WERI-Rb-1 (cell line): Measurements from ENCODE around the gene KHDRBS2.

ENCODE experiments used
- DNase-seq: peaks from one replicate; pipeline ENCODE4 v3.0.0-alpha.2; 2020
- H3K27ac ChIP-seq: fragments of 250-450 bp; sonication (Bioruptor Pico); 2 replicates; pipeline ENCODE4 v1.5.1; 2020; ENCODE audit warnings: mild to moderate bottlenecking, moderate library complexity
- H3K27me3 ChIP-seq: fragments of 250-450 bp; sonication (Bioruptor Pico); 2 replicates; pipeline ENCODE4 v1.5.1; 2021; ENCODE audit warnings: mild to moderate bottlenecking, low read depth, moderate library complexity; ENCODE audit not compliant: insufficient read depth, severe bottlenecking
- H3K36me3 ChIP-seq: fragments of 250-450 bp; sonication (Bioruptor Pico); 2 replicates; pipeline ENCODE4 v1.5.1; 2020; ENCODE audit warnings: mild to moderate bottlenecking, moderate library complexity
- H3K4me3 ChIP-seq: 2 replicates; pipeline ENCODE4 v1.5.1; 2011; ENCODE audit warnings: low read depth, mild to moderate bottlenecking, control low read depth, low read length
- H3K9me3 ChIP-seq: fragments of 250-450 bp; sonication (Bioruptor Pico); 2 replicates; pipeline ENCODE4 v1.5.1; 2021; ENCODE audit warnings: mild to moderate bottlenecking, moderate library complexity; ENCODE audit not compliant: severe bottlenecking
- CTCF ChIP-seq: IDR thresholded peaks from 2 replicates; pipeline ENCODE4 v1.5.1; 2011; ENCODE audit warnings: low read depth, mild to moderate bottlenecking, control low read depth, inconsistent platforms, low read length

The KHDRBS2 gene

GRCh38 chr6:62296541-62296940 is 10.5 kb upstream of the KHDRBS2 start:
- Histone ChIP-seq H3K4me3 (no peak overlapping the region), H3K27me3 (peaks cover 14% of the 10 kb centered on the region), H3K9me3 (no peaks in the 10 kb centered on the region), H3K36me3 (no peaks in the 10 kb centered on the region), H3K27ac (no peak overlapping the region)
- no peak for TF ChIP-seq CTCF
- no peak for DNase-seq

- H3K9me3 ChIP-seq = no peaks in the 10 kb centered on the region
- no peak overlapping the region for H3K27ac ChIP-seq
- TF ChIP-seq CTCF = no peak
- DNase-seq = no peak
- no peak overlapping the region for H3K4me3 ChIP-seq
- H3K27me3 ChIP-seq = peaks cover 32% of the 10 kb centered on the region
- H3K36me3 ChIP-seq = no peaks in the 10 kb centered on the region
These were observed 2.9 kb upstream of the KHDRBS2 start for GRCh38 chr6:62288974-62289373.

GRCh38 chr6:62288562-62288961 is 2.5 kb upstream of the KHDRBS2 start:
- DNase-seq = no peak
- TF ChIP-seq CTCF = no peak
- no peaks in the 10 kb centered on the region for H3K36me3 ChIP-seq
- H3K9me3 ChIP-seq = no peaks in the 10 kb centered on the region
- no peak overlapping the region for H3K4me3 ChIP-seq
- H3K27me3 ChIP-seq = peaks cover 32% of the 10 kb centered on the region
- no peak overlapping the region for H3K27ac ChIP-seq

GRCh38 chr6:62286470-62286843 is 432 bp upstream of the KHDRBS2 start:
- no peaks in the 10 kb centered on the region for H3K36me3 ChIP-seq
- H3K27ac ChIP-seq = no peak overlapping the region
- no peak overlapping the region for H3K4me3 ChIP-seq
- peaks cover 42% of the 10 kb centered on the region for H3K27me3 ChIP-seq
- TF ChIP-seq CTCF = no peak
- H3K9me3 ChIP-seq = no peaks in the 10 kb centered on the region
- no peak for DNase-seq

GRCh38 chr6:62284725-62285124 is 1.3 kb downstream of the KHDRBS2 start:
- H3K4me3 ChIP-seq = no peak overlapping the region
- H3K36me3 ChIP-seq = no peaks in the 10 kb centered on the region
- TF ChIP-seq CTCF = no peak
- DNase-seq = no peak
- no peaks in the 10 kb centered on the region for H3K9me3 ChIP-seq
- H3K27me3 ChIP-seq = peaks cover 51% of the 10 kb centered on the region
- no peak overlapping the region for H3K27ac ChIP-seq

GRCh38 chr6:62283796-62284411 is 2.1 kb downstream of the KHDRBS2 start:
- no peaks in the 10 kb centered on the region for H3K36me3 ChIP-seq
- no peak overlapping the region for H3K27ac ChIP-seq
- H3K9me3 ChIP-seq = no peaks in the 10 kb centered on the region
- no peak for DNase-seq
- TF ChIP-seq CTCF = 0 out of 2 replicates have a peak, but pooled peaks have one; percentile 13
- no peak overlapping the region for H3K4me3 ChIP-seq
- H3K27me3 ChIP-seq = peaks cover 52% of the 10 kb centered on the region
